CD4-positive, alpha-beta T cell treated with Interleukin-15 for 1 hour (primary cell): ENCODE measurements around the gene EARS2.
"Not testable (repeated sequence)": the region's sequence is repeated elsewhere in the genome, so short reads cannot be mapped to it uniquely, and the experiment has no call there.

ENCODE experiments used
- DNase-seq: peaks from one replicate; pipeline ENCODE4 v3.0.0-alpha.2; 2020

The EARS2 gene

GRCh38 chr16:23566724-23567123 lies 9.6 kb upstream of the EARS2 start:
- DNase-seq = no peak

GRCh38 chr16:23564575-23565363 lies 7.6 kb upstream of the EARS2 start:
- DNase-seq = no peak

- DNase-seq = no peak
Observed at GRCh38 chr16:23563186-23563585, 6.0 kb upstream of the EARS2 start.

DNA sequence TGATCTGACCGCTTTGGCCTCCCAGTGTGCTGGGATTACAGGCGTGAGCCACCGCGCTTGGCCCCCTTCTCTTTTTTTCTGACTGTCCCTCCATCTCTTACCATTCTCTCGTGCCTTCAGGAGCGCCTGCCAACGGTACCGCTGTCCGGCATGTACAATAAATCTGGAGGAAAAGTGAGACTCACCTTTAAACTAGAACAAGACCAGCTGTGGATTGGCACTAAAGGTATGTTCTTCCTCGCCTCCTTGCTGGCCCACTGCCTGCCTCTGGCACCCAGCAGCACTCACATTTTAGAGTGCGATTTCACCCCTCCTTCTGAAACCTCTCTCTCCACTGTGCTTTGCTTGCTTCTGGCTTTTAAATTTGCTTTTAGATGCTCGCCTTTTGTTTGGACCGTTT lies 5.4 kb upstream of the EARS2 start:
- no peak for DNase-seq

- no peak for DNase-seq
Observed at GRCh38 chr16:23561586-23561985, 4.4 kb upstream of the EARS2 start.

DNA sequence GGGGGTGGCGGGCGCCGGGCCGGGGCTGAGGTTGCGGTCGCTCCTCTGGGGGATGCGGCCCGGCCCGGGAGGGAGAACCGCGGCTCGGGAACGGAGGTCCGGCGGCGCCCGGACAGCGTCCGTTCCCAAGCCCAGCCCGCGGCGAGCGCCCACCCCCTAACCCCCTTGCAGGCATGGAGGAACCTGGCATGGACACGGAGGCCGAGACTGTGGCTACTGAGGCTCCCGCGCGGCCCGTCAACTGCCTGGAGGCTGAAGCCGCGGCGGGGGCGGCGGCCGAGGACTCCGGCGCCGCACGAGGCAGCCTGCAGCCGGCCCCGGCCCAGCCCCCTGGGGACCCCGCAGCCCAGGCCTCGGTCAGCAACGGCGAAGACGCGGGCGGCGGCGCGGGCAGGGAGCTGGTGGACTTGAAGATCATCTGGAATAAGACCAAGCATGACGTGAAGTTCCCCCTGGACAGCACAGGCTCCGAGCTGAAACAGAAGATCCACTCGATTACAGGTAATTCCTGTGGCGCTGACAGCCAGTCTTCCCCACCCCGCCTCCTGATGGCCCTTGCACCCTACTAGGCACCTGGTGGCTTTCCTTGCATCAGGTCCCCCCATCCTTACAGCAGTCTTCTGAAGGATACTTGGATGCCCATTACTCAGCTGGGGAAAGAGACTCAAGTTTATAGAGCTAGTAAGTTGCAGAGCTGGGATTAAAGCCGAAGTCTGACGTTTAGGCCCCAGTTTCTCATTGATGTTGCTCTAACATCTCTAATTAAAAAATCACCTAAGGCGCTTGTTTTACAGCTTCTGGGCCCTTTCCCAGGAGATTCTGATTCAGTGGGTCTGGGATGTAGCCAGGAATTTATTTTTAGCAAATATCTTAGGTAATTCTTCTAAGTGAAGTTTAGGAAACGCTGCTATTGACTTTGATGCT lies 891 bp upstream of the EARS2 start:
- DNase-seq = no peak

DNA sequence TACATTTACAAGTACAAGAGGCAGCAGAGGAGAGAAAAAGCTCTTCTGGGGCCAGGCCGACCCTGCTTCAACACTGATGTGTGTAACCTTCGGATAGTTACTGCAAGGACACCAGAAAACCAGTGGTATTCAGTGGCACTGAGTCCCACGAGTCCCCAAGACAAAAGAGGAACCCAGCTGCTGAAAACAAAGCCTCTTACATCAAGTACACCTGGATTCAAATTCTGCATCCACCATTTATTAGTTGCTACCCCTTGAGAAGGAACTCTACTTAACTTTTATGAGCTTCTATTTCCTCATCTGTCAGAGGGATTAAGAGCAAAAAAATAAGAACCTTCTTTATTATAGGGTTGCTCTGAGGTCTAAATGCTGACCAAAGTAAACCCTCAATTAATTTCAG lies 2.6 kb downstream of the EARS2 start:
- DNase-seq = no peak

GRCh38 chr16:23552161-23552560 lies 5.0 kb downstream of the EARS2 start:
- DNase-seq = no peak

GRCh38 chr16:23549938-23550337 lies 7.2 kb downstream of the EARS2 start:
- DNase-seq = no peak

DNA sequence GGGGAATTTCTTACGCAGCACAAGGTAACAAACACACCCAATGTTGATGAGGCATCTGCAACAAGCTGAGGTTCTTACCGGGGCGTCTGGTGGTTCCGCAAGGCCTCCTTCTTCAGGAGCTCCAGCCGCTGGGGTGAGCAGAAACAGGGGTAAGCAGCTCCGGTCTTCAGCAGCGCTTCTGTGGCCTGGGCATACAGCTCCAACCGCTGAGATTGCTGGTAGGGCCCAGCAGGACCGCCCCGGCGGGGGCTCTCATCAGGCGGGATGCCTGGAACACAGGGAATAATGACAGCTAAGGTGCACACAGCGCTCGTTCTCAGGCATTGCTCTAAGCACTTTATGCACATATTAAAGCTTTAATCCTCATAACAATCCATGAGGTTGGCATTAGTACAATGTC lies 12.7 kb downstream of the EARS2 start:
- DNase-seq = no peak

- DNase-seq = not testable (repeated sequence)
Observed at GRCh38 chr16:23540817-23541178, 16.4 kb downstream of the EARS2 start.

- DNase-seq = no peak
Observed at GRCh38 chr16:23539984-23540816, 16.9 kb downstream of the EARS2 start.

DNA sequence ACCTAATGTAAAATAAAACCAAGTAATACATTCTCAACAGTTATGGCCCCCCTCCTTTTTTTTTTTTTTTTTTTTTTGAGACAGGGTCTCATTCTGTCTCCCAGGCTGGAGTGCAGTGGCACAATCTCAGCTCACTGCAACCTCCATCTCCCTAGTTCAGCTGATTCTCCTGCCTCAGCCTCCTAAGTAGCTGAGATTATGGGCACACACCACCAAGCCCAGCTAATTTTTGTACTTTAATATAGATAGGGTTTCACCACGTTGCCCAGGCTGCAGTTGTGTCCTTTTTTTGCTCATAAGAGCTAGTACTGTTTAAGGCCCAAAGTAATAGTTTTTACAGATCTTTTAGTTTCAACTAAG lies 18.3 kb downstream of the EARS2 start:
- no peak for DNase-seq

DNA sequence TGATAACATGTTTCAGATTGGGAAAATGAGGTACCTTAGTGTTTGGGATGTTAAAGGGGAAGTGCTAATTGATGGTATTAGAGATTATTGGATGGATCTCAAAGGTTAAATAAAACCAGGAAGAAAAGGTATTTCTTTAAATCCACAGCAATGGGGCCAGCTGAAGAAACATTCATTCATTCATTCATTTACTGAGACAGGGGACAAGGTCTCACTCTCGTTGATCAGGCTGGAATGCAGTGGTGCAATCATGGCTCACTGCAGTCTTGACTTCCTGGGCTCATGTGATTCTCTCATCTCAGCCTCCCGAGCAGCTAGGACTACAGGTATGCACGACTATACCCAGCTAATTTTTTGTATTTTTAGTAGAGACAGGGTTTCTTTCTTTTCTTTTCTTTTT lies 19.8 kb downstream of the EARS2 start:
- no peak for DNase-seq

DNA sequence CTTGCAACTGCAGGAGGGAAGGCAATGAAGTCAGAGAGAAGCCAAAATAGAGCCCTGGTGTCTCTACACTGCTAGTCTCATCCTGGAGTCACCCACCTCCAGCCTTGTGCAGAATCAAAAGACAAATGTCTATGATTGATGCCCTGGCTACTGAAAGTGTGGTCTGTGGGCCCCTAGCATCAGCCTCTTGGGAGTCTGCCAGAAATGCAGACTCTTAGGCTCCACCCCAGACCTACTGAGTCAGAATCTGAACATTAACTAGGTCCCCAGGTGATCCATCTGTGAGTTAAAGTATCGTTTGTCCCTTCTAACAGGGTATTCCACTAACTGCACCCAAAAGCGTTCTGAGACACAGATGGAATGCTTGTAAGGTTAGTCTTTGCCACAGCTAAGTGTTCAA lies 21.2 kb downstream of the EARS2 start:
- no peak for DNase-seq

DNA sequence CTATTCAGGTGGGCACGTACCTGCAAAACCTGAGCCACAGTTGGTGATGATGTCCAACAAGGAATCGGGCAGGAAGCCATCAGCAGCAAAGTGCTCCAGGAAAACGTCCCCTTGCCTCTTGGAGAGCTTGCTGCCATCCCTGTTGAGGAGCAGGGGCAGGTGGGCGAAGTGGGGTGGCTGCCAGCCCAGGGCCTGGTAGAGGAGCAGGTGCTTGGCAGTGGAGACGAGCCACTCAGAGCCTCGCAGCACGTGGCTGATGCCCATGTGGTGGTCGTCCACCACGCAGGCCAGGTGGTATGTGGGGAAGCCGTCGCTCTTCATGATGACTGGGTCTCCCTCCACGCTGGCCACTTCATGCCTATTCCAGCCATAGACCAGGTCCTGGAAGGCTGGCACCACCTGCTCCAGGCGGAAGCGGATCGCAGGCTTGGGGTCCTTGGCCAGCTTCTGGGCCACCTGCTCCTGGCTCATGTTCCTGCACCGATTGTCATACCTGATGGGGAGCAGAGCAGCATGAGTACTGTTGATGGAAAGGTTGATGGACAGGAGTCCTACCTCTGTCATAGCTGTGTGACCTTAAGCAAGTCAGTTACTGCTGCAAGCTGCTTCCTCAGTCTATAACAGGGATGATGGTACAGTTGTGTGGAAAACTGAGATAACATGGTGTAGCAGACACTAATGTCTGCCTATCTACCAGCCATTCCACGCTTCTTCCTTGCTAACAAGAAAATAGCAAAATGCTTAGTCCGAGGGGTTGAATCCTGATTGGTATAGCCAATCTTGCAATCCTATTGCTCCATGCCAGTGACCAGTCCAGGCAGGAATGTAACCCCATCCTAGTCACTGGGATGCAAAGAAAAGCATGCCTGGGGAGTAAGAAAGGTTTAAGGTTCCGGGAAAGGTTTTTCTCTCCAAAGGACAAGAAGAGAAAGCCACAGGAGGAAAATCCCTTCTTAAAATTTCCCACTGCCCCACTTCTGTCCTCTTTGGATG lies 22.0 kb downstream of the EARS2 start:
- no peak for DNase-seq

DNA sequence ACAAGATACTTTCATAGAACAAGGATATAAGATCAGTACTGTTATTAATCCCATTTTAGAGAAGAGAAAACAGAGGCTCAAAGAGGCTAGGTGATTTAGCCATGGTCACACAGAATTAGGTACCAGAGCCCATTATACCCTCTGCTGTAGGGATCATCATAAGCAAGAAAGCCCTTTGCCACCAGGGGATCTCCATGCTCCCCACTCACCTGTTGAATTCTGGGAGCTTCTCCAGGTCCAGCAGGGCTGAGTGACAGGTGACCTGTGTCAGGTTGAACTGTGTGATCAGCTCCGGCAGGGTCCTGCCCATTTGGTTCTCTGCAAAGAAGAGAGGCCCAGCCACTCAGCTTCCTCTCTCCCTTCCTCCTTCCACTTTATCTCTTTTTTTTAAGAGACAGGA lies 24.7 kb downstream of the EARS2 start:
- no peak for DNase-seq

GRCh38 chr16:23530062-23530461 lies 27.1 kb downstream of the EARS2 start:
- no peak for DNase-seq

- DNase-seq = no peak
Observed at GRCh38 chr16:23528644-23529310, 28.4 kb downstream of the EARS2 start.

GRCh38 chr16:23527961-23528643 lies 29.0 kb downstream of the EARS2 start:
- DNase-seq = no peak

DNA sequence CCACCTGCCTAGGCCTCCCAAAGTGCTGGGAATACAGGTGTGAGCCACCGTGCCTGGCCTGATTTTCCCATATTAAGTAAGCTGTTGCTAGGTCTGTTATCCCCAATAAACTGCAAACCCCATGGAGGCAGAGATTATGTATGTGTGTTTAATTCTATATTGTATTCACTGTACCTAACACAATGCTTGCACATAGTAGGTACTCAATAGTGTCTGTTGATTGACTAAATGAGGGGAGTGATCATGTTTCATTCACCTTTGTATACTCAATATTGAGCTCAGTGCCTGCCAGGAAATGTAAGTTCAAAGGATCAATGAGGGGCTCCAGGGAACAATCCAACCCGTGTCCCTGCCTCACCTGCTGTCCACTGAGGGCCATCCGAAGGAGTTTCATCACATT lies 32.3 kb downstream of the EARS2 start:
- DNase-seq = no peak
